GM19035 (cell line): ENCODE data around the gene GALNT2.

Experiments
- ATAC-seq: cut with Tn5 transposase; IDR thresholded peaks from one replicate; pipeline ENCODE4 v1.9.1; 2021; ENCODE audit not compliant: unreplicated experiment

Gene GALNT2

DNA sequence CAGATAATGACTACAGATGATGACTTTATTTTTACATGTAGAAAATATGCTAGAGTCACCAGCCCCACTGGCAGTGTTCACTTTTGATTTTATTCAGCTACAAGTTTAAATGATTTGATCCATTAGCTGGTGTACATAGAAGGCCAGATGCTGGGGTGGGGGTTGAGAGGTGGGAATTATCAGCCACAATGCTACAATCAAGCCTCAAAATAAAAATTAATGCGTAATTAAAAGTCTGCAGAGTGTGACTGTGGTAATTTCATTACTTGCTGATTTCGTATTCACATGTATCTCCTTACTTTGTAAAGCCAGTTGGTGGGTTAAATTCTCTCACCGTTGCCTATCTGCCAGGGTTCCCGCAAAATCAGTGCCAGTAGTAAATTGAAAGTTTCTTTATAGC is 109.3 kb downstream of the GALNT2 start:
- ATAC-seq: no peak

DNA sequence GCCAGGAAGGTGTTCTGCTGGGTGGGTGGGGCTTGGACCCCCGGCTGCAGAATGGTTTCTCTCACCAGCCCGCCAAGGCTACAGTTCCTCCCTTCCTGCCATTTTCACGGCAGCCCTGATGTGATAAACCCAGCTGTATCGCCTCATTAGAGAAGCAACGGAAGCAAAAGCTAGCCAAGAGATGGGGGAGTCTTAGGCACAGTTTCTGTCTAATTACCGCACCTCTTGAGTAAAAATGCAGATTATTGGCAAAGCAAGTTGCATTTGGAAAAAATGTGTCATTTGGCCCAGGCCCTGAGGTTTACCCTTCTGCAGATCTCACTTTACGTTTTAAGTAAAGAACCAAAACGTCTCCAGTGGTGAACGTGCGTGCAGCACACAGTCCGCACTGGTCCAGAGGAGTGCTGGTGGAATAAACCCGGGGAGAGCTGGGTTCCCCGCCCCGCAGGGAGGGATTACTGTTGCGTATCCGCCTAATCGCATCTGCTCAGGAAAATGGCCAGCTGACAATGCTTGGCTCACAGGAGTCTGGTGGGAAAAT is 109.9 kb downstream of the GALNT2 start:
- no peak for ATAC-seq

DNA sequence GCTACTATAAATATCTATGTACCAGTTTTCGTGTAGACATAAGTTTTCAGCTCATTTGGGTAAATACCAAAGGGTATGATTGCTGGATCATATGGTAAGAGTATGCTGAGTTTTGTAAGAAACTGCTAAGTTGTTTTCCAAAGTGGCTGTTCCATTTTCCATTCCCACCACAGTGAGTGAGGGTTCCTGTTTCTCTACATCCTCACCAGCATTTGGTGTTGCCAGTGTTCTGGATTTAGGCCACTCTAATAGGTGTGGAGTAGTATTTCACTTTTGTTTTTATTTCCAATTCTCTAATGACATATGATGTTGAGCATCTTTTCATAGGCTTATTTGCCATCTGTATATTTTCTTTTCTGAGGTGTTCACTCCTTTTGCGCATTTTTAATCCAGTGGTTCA is 112.2 kb downstream of the GALNT2 start:
- no peak for ATAC-seq

DNA sequence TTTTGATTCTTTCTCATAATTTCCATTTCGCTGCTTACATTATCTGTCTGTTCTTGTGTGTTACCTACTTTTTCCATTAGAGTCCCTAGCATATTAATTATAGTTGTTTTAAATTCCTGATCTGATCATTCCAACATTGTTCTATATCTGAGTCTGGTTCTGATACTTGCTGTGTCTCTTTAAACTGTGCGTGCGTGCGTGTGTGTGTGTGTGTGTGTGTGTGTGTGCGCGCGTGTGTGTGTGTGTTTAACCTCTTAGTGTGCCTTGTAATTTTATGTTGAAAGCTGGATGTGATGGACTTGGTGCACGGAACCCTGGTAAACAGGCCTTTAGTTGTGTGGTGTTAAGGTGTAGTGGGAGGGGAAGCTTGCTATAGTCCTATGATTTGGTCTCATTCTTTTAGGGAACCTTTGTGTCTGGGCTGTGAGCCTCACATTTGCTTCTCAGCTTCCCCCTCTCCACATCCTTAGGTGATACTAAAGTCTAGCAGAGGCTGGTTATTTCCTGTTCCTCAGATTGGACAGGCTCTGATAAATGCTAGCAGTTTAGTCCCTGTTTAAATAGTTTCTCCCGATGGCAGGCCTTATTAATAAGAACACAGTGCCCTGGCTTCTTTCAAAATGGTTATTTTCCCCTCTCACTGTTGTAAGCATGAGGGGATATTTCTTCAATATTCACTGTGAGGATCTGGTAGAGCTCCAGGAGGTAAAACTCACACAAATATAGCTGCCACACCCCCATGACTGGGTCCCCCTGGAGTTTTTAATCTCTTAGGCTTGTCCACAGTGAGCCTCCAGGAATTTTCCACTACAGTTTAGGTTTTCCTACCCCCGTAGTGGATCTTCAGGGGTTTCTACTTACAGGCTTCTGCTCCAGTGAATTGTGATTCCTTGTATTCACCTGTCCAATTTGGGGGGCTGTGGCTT is 118.3 kb downstream of the GALNT2 start:
- no peak for ATAC-seq

DNA sequence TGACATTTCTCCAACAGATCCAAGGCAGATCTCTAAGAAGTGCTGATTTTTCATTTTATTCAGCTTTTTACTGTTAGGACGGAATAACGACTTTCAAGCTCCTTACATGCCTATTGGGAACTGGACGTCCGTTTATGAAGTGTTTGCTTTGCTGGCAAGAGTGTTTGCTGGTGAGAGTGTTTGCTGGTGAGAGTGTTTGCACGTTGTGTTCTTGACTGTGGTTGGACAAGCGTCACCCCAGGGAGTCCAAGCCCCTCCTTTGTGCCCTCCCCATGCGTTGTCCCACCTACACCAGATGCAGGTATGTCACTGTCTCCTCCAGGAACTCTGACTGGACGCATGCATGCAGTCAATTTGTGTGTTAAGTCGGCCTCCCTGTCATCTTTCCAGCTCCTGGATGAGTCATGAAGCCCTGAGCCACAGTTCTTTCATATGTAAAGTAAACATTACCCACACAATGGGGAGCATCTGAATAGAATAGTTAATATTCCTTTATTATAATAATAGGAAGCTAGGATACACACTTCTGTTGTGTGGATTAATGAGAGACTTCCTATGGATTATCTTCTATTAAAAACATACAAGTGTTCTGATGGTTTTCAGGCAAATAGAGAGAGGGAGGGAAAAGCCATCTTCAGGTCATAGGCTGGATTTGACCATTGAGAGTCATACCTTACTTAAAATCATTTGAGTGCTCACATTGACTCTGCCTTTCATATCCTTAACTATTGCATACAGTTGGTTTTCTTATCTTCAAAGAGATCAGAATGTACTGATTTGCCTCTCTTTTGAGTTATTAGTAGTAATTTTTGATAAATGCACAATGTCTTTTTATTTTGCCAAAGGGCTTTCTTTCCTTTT is 119.2 kb downstream of the GALNT2 start:
- no peak for ATAC-seq

DNA sequence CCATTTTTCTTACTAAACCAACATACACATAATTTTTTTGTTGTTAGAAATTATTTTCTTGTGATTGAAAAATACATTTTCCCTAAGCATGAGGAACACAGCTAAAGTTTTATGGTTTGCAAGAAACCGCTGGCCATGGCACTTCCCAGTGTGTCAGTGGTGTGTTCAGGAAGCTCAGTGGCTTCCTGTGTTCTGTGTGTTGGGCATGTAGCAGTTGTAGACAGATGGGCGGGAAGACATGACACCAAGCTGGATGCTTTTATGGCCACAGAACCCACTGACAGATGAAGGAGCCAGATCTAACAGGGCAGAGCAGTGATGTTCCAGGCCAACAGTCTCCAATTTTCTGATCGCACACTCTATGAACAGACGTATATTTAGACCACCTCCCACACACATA is 119.8 kb downstream of the GALNT2 start:
- ATAC-seq: no peak

DNA sequence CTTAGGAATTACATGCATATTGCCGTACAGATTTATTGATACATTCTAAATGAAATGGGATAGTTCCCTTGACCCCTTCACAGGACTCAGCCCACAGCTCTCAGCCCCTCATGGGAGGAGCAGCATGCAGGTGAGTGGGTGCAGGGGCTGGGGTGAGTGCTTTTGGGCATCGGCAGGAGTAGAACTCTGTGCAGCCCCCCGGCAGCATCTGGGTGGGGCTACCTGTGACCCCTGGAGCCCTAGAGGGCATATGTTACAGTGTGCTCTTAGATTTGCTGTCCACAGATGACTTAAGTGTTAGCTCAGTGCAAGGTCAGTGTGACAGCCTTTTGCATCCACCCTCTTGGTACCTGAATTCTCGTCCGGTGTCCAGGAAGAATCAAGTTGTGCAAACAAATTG is 120.3 kb downstream of the GALNT2 start:
- ATAC-seq: no peak

DNA sequence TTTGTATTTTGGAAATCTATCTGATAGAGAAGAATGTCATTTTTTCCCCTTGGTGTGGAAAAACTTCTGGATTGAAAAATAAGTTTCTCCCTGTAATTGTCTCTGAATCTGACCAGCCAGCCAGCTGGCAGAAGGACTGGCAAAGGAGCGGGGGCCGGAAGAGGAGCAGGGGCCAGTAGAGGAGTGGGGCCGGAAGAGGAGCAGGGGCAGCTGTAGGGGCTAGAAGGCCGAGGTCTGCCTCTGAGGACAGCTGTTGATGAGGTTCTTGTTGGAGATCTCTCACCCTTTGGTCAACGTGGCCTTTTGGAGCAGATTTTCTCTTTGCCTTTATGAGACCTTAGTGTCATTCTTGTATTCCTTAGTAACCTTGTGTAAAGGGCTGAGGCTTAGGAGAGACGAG is 121.8 kb downstream of the GALNT2 start:
- ATAC-seq: no peak

DNA sequence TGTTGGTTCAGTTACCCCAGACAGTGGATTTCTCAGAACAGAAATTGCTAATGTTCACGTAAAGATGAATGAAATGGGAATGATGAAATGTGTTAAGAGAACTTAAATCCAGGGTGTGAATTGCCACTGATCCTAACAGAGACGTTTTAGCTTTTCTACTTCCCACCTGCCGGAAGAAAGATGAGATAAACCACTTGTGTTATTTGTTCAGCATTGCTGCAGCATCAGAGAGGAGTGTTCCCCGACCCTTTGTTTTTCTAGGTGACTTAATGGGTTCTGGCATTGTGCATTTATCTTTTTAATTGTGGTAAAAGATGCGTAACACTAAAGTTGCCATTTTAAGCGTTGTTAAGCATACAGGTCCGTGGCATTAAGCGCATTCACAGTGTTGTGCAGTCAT is 122.3 kb downstream of the GALNT2 start:
- no peak for ATAC-seq

DNA sequence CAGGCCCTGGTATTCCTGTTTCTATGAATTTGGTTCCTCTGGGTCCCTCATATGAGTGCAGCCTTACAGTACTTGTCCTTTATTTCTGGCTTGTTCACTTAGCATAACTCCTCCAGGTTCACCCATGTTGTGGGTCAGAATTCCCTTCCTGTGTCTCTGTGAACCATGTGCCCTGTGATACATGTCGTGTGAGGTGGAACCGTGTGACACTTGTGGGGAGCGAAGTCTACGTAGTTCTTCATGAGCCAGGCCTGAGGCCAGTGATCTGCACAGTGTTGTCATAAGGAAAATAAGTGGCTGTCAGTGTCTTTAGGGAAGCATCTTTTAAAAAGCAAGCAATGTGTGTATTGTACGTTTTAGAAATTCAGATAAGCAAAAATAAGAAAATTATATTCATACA is 122.8 kb downstream of the GALNT2 start:
- no peak for ATAC-seq

DNA sequence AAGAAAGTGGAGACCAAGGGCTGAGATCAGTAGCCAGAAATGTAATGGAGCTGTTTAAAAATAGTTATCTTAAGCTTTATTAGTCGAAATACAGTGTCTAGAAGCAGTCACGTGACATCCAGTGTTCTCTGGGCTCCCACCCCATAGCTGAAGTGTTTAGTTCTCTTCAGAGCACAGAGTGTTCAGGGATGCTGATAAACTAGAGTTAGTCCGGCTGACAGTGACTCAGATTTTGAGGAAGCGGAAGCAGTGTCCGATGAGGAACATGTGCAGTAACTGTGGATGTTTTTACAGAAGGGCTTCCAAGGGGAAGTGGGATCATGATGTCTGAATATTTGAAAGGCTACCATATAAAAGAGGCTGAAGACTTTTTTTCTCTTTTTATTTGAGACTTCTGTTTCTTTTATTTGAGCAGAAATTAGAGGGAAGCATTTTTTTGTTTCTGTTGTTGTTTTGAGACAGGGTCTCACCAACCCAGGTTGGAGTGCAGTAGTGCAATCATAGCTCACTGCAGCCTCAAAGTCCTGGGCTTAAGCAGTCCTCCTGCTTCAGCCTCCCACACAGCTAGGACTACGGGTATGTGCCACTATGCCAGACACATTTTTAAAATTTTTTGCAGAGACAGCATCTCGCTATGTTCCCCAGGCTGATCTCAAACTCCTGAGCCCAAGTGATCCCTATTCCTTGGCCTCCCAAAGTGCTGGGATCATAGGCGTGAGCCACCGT is 124.2 kb downstream of the GALNT2 start:
- ATAC-seq: no peak

DNA sequence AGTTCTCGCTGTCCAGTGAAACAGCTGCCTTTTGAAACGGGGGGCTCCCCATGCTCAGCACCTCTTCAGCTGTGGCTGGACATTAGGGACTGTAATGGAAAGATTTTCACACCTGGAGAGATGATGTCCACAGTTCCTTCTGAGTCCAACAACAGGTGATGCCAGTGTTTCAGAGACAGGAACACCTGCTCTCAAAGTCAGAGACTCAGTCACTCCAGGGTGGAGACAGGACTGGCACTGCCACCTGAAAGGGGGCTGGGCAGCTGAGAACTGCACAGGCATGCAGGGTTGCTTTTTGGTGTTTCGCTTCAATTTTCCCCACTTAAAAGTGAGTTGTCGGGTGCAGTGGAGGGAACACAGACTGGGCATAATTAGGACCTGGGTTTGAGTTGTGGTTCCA is 124.8 kb downstream of the GALNT2 start:
- no peak for ATAC-seq

DNA sequence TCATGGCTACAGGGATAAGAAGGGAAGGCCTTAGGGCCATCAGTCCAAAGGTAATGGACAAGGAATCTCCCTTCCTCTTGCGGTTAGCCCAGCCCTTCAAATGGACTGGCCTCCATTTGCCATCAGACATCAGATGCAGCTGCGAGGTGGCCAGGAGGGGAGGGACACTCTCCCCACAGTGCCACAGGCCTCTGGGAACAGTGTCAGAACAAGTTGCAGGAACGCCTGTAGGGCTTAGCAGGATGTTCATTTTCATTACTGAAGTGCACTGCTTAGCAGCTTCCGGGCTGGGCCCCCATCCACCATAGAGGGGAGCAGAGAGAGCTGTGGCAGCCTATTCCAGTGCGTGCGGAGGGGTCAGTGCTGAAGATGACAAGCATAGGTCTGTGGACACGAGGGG is 127.5 kb downstream of the GALNT2 start:
- ATAC-seq: no peak

DNA sequence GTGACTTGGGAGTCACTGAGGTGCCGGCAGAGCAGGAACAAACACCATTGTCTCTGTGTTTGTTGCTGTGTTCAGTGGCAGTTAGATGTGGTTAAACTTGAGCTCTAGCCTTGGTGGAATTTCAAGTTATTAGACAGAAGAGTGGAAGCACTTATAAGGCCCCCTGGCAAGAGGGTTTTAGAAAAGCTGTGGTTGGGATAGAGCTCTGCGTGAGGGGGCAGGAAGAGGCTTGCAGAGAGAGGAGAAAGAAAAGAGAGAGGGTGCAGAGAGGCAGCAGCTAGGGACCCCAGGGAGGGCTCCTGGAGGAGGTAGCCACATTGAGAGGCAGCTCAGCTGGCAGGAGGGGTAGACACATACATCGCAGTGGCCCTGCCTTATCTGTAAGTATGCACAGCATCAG is 128.2 kb downstream of the GALNT2 start:
- ATAC-seq: no peak

DNA sequence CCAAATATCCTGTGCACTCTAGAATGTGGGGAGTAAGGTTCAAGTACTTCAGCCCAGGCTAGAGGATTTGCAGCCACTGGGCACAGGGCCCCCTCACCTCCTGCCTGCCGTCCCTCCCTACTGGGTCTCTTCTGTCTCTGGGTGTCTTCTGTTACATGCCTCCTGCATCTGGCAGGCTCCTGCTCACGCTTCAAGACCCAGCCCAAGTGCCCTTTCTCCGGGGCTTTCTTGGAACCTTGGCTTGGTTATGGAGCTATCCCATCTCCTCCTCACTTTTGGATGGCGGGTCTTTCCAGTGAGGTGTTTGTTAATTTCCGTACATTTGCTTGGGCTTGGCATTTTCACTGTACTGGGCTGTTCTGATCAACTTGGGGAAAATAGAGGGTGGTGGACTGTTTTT is 129.0 kb downstream of the GALNT2 start:
- no peak for ATAC-seq

DNA sequence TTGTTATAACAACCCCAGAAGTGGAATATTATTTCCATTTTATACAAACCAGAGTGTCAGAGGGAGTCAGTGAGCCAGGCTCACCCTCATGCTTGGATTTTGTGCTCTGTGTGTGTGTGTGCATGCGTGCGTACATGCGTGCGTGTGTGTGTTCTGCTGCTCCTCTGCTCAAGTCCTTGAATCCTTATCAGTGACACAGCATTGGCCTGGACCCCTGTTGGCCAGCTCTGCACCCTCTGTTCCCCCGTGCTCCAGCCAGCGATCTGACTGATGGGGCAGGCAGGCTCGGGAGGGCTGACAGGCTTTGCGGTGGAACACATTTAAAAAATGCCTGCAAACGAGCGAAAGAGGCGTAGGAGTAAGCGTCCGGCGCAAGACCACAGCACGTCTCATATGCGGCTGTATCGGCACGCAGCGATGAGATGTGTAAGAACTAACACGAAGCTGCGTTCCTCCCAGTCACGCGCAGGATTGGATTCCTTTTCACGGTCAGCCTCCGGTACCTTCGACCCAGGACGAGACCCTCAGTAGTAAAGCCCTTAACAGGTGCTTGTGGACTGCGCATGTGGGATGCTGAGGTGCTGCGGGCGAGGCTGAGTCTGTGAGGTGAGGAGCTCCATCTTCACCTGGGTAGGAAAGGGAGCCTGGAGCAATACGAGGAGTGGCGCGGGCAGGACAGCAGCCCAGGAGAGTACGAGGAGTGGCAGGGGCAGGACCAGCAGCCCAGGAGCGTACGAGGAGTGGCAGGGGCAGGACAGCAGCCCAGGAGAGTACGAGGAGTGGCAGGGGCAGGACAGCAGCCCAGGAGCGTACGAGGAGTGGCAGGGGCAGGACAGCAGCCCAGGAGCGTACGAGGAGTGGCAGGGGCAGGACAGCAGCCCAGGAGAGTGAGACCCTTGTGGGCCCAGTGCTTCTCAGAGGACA is 130.9 kb downstream of the GALNT2 start:
- ATAC-seq: no peak

DNA sequence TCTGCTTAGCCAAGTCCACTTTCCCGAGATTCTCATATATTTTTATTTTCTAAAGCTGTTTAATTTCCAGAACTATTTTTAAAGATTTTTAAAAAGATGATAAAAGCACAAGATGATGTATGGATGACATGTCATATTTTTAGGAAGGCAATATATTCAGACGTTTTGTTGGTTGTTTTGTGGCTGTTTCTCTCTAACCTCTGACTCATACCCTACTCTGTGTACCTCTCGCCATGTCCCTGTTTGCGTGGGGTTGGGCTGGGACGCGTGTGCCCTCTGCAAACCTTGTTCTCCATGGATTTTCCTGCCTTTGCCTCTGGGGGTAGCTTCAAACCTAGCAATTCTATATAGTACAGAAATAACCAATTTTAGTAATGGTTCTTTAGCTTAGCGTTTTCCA is 132.0 kb downstream of the GALNT2 start:
- no peak for ATAC-seq

DNA sequence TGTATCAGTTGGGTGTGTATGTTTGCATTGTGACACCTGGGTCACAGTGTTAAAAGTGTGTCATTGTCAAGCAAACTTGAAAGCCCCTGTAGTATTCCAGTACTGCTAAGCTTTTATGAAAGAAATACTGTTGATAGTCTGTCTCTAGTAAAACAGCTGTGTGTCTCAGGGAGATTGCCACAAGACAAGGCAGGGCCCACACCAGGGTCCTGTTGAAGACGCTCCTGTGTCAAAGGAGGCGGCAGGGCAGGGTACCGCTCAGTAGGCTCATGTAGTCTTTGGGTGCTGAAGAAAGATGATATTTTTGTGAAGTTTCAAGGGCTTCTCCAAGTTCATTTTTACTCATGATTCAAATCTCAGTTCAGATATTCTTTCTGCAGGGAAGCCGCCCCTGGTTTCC is 132.5 kb downstream of the GALNT2 start:
- ATAC-seq: no peak

DNA sequence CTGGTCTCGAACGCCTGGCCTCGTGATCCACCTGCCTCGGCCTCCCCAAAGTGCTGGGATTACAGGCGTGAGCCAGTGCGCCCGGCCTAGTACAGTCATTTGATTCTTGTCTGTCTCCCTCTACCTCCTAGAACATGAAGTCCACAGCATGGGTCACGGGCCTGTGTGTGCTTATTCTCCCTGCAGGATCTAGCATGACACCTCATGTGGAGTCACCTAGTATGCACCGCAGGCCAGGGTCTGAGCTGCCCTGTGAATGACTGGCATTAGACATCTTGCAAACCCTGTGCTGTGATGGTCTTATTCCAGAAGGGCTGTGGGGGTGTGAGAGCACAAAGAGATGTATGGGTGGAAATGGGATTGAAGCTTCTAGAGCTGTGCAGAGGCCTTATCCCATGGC is 133.2 kb downstream of the GALNT2 start:
- ATAC-seq: no peak

DNA sequence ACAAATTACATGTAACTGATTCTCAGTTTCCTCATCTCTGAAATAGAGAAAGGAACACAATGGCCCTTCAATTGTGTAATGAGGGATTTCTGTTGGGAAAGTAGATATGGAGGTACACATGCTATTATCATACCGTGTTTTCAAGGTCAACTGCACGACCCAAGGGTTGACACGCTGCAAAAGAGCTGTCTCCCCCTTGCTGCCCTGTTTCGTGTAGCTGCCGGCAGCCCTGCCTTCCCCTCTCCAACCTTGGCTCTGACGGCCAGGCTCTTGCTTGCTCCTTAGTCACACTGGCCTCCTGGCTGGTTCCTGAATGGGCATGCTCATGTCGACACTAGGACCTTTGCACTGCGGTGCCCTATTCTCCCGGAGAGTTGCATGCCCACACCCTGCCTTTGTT is 134.4 kb downstream of the GALNT2 start:
- no peak for ATAC-seq
